ENCODE data around the gene TRAFD1.

Gene TRAFD1

DNA sequence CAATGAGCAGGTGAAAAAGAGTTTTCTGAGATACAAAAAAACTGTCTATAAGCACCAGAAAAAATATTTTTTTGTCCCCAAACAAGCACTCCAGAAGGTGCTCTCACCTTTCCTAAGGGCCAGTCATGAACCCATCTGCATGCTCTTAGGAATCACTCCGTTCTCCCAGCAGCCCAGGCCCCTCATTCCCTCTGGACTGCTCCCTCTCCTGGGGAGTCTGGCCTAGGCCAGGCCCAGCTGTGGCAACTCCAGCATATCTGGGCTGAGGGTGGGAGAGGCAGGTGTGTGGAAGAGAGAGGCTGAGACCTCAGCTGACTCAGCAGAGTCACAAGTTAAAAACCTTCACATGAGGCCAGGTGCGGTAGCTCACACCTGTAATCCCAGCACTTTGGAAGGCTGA is 54.6 kb downstream of the TRAFD1 start:
- DNase-seq, result peak; percentile 17

- no peak for DNase-seq
Observed at GRCh38 chr12:112180422-112180821, 55.1 kb downstream of the TRAFD1 start.

- DNase-seq, result no peak
Observed at GRCh38 chr12:112182499-112182898, 57.1 kb downstream of the TRAFD1 start.

GRCh38 chr12:112183141-112184021 is 58.0 kb downstream of the TRAFD1 start:
- DNase-seq, result no peak

GRCh38 chr12:112184056-112184887 is 58.9 kb downstream of the TRAFD1 start:
- DNase-seq, result no peak

DNA sequence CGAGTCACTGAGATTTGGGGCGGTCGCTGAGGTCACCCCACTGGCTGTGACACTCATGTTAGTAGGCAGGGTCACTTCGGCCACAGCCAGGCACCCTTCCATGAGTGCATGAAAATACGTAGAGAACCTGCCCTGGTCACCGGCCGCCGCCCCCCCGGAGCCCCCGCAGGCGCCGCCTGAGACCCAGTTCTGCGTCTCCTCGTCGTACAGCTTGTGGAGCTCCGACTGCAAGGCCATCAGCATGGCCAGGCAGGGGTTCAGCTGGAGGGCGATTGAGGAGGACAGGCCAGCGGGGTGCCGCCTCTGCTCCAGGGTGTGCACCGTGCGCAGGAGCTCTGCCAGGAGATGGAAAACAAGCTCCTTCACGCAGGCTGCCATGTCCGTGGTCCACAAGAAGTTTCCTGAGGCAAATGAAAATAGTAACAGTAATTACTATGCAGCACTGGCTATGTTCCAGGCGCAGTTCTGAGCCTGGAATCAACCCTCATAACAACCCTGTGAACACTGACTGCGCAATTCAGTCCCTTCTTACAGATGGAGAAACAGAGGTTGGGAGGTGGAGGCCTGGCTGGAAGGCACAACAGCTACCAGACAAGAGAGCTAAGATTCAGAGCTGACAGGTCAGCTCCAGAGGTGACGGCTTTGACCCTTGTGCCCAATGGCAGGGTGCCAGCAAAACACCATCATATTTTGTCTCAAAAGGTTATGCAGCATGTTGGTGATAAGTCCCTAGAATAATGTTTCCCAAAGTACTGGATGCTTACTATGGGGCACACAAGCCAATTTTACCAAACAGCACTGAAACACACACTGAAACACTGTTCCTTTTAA is 59.9 kb downstream of the TRAFD1 start:
- DNase-seq, result no peak

- DNase-seq, result no peak
Observed at GRCh38 chr12:112188130-112188830, 62.9 kb downstream of the TRAFD1 start.

- DNase-seq, result no peak
Observed at GRCh38 chr12:112190231-112191025, 65.1 kb downstream of the TRAFD1 start.

DNA sequence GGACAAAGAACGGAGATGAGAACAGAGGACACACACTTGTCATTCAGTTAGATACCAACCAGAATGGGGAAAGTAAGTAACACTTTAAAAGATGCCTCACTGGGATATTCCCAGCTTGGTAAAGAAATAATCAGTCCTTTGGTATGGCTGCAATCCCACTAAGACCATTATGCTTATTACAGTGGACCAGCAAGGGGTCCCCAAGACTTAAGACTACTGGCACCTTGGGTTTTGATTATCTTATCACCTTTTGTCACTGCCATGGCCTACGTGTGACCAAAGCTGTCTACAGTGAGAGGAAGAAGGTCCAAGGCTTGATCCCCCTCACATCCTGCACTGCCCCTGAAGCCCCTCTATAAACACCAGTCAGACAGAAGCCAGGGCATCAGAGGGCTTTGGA is 65.8 kb downstream of the TRAFD1 start:
- no peak for DNase-seq

- DNase-seq, result no peak
Observed at GRCh38 chr12:112191840-112192321, 66.5 kb downstream of the TRAFD1 start.

DNA sequence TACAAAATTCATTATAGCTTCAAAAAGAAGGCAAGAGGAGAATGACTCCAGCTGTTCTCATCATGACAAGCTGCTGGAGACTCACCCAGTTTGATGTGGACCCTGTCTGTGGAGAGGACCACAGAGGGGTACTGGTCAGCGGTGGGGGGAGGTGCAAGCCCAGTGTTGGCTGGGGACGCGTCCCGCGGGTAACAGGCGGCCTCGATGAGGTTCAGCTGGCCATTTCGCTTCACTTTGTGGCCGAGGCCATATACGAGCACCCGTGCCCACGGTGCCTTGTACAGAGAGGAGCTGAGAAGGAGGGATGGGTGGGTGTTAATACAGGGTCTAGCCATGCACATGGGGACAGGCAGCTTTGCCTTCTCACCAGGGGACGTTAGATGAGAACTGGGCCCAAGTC is 67.1 kb downstream of the TRAFD1 start:
- DNase-seq, result no peak

DNA sequence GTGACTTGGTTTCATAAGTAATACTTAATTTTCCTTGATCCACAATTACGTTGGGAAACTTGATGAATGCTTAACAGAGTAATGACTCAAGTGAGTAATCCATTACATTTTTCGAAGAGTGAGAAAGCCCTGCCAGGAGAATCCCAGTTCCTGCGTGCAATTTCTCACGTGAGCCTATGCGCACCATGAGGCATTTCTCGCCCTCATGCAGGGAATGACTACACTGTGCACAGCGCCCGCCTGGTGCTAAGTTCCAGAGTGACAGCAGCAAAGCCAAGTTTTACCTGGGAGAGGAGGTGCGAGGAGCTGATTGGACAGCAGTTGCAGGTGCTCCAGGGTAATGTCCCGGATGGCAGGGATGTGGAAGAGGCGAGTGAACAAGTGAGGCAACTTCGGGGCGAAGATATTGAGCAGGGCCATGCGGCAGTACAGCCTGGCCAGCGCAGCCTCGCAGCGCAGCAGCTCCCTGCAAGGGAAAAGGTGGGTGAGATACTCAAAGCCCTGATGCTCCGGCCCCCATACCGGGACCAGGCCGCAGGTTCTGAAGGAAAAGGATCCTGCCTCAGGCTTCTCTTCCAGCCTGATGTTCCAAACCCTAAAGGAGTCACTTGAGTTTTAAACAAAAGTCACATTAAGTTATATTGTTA is 69.4 kb downstream of the TRAFD1 start:
- DNase-seq, result no peak

GRCh38 chr12:112196196-112196875 is 71.0 kb downstream of the TRAFD1 start:
- DNase-seq, result no peak

DNA sequence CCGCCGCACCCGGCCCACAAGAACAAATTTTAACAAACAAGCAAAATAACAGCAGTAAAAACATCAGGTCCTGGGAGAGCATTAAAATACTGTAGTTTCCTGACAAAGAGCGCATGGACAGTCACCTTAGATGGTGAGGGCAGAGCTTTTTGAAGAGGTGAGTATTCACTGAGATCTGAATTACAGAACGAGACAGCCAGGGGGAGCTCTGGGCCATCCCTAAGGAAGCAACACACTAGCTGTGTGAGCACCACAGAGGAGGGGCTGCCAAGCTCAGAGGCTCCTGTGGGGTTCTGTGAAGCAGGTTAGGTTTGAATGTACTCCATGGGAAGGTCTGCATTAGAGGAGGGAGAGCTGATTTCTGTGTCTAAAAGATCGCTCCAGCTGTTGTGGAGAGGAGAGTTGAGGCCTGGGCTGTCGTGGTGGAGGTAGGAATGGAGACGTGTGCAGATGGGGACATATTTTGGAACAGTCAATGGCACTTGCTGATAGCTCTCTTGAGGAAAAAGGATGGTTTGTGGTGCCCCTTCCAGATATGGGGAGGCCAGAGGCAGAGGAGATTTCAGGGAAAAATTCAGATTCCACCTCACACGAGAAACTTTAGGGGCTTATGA is 72.9 kb downstream of the TRAFD1 start:
- peak; percentile 49 for DNase-seq

DNA sequence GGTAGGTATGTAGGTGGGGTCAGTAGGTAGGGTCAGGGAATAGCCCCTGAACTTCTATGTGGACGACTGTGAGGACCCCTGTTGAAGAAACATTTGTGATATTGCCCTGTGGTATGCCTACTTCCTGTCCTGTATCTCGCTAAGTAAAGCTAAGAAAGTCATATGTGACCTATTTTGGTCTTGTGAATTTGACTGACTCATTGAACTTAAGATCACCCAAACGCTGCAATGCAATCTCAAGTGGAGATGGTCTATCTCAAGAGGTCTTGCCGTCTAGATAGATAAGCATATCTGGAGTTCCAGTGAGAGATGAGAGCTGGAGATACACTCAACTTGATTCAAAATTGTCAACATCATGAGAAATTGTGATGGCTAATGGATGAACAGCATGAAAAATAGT is 73.8 kb downstream of the TRAFD1 start:
- DNase-seq, result no peak
